MM.1S (cell line): ENCODE results near the gene ORMDL1.

Experiments
- DNase-seq: peaks from one replicate; pipeline ENCODE4 v3.0.0-alpha.2; 2015
- H2AFZ ChIP-seq: fragments of 300-600 bp; sonication (generic); 2 replicates; pipeline ENCODE4 v1.6.0; 2016; ENCODE audit warnings: antibody characterized with exemption, low read length
- H3F3A ChIP-seq: fragments of 300-600 bp; sonication (generic); 2 replicates; pipeline ENCODE4 v1.6.1; 2016; ENCODE audit warnings: mild to moderate bottlenecking, antibody characterized with exemption, low read length, moderate library complexity, mixed read lengths; ENCODE audit not compliant: insufficient read depth
- H3K27ac ChIP-seq: fragments of 300-600 bp; sonication (generic); 2 replicates; pipeline ENCODE4 v1.5.1; 2016; ENCODE audit warnings: mild to moderate bottlenecking, low read length
- H3K27me3 ChIP-seq: fragments of 300-600 bp; sonication (generic); replicated peaks from 2 replicates; pipeline ENCODE4 v1.6.0; 2016; ENCODE audit warnings: low read length; ENCODE audit not compliant: insufficient read depth
- H3K36me3 ChIP-seq: fragments of 300-600 bp; sonication (generic); replicated peaks from 2 replicates; pipeline ENCODE4 v1.6.1; 2016; ENCODE audit warnings: mild to moderate bottlenecking, low read length, mixed read lengths; ENCODE audit not compliant: insufficient read depth
- H3K4me1 ChIP-seq: fragments of 300-600 bp; sonication (generic); 2 replicates; pipeline ENCODE4 v1.6.1; 2016; ENCODE audit warnings: low read length, mixed read lengths
- H3K4me2 ChIP-seq: fragments of 300-600 bp; sonication (generic); 2 replicates; pipeline ENCODE4 v1.6.0; 2016; ENCODE audit warnings: low read depth, low read length
- H3K4me3 ChIP-seq: fragments of 300-600 bp; sonication (generic); 2 replicates; pipeline ENCODE4 v1.5.1; 2016; ENCODE audit warnings: low read length, mixed read lengths
- H3K79me2 ChIP-seq: fragments of 300-600 bp; sonication (generic); 2 replicates; pipeline ENCODE4 v1.6.1; 2016; ENCODE audit warnings: mixed run types, low read length, mixed read lengths
- H3K9ac ChIP-seq: fragments of 300-600 bp; sonication (generic); 2 replicates; pipeline ENCODE4 v1.6.1; 2016; ENCODE audit warnings: low read length, mixed read lengths
- H3K9me2 ChIP-seq: fragments of 300-600 bp; sonication (generic); replicated peaks from 2 replicates; pipeline ENCODE4 v1.6.1; 2016; ENCODE audit warnings: mild to moderate bottlenecking, low read length, mixed read lengths; ENCODE audit not compliant: insufficient read depth
- H3K9me3 ChIP-seq: fragments of 300-600 bp; sonication (generic); replicated peaks from 2 replicates; pipeline ENCODE4 v1.6.1; 2016; ENCODE audit warnings: mild to moderate bottlenecking, low read length, mixed read lengths; ENCODE audit not compliant: insufficient read depth
- H4K20me1 ChIP-seq: fragments of 300-600 bp; sonication (generic); 2 replicates; pipeline ENCODE4 v1.6.1; 2016; ENCODE audit warnings: mild to moderate bottlenecking, low read length, moderate library complexity, mixed read lengths; ENCODE audit not compliant: insufficient read depth
- EZH2 ChIP-seq: fragments of 300-600 bp; sonication (generic); optimal IDR thresholded peaks from 2 replicates; pipeline ENCODE3; 2017; ENCODE audit warnings: low read depth, mild to moderate bottlenecking, antibody characterized with exemption, low read length, mixed read lengths
- EZH2phosphoT487 ChIP-seq: fragments of 300-600 bp; sonication (generic); IDR thresholded peaks from 2 replicates; pipeline ENCODE4 v1.6.1; 2018; ENCODE audit warnings: antibody characterized with exemption, low read length
- TF ChIP-seq, protein P1 (sequence below): fragments of 300-600 bp; sonication (generic); IDR thresholded peaks from 2 replicates; pipeline ENCODE4 v1.5.1; 2016; ENCODE audit warnings: antibody characterized with exemption, low read length, mixed read lengths

ORMDL1 gene

DNA sequence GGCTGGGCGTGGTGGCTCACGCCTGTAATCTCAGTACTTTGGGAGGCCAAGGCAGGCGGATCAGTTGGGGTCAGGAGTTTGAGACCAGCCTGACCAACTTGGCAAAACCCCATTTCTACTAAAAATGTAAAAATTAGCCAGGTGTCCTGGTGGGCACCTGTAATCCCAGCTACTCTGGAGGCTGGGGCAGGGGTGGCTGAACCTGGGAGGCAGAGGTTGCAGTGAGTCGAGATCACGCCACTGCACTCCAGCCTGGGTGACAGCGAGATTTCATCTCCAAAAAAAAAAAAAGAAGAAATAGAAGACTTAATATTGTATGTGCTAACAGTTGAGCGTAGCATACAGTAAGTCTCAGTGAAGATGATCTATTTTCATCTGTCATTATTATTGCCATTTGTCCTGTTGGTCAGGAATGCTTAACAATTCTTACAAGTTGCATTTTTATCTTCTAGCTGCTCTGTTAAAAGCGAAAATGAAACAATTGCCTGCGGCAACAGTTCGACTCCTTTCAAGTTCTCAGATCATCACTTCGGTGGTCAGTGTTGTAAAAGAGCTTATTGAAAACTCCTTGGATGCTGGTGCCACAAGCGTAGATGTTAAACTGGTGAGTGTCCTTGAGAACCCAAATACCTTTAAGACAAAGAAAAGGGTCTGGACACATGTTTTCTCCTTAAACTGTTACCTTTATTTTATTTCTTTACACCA, 7.4 kb upstream of the ORMDL1 start:
- no peaks in the 10 kb centered on the region for H3K27me3 ChIP-seq
- 0 out of 2 replicates have a peak overlapping the region, but pooled peaks have one; percentile 6 for H3K4me3 ChIP-seq
- peak; percentile 59 for DNase-seq
- no peaks in the 10 kb centered on the region for H3F3A ChIP-seq
- peak overlapping the region; percentile 28; the same call in 1 of the 2 replicates for H3K4me2 ChIP-seq
- no peaks in the 10 kb centered on the region for H4K20me1 ChIP-seq
- H3K9me3 ChIP-seq = no peaks in the 10 kb centered on the region
- no peaks in the 10 kb centered on the region for H3K4me1 ChIP-seq
- no peak overlapping the region for H2AFZ ChIP-seq
- peak overlapping the region; percentile 15; the same call in 1 of the 2 replicates for H3K27ac ChIP-seq
- peaks cover 47% of the 10 kb centered on the region for H3K79me2 ChIP-seq
- H3K9ac ChIP-seq = no peak overlapping the region
- H3K9me2 ChIP-seq = no peaks in the 10 kb centered on the region
- H3K36me3 ChIP-seq = peaks cover 4% of the 10 kb centered on the region; the same call in 1 of the 2 replicates
- TF ChIP-seq, protein P1, sequence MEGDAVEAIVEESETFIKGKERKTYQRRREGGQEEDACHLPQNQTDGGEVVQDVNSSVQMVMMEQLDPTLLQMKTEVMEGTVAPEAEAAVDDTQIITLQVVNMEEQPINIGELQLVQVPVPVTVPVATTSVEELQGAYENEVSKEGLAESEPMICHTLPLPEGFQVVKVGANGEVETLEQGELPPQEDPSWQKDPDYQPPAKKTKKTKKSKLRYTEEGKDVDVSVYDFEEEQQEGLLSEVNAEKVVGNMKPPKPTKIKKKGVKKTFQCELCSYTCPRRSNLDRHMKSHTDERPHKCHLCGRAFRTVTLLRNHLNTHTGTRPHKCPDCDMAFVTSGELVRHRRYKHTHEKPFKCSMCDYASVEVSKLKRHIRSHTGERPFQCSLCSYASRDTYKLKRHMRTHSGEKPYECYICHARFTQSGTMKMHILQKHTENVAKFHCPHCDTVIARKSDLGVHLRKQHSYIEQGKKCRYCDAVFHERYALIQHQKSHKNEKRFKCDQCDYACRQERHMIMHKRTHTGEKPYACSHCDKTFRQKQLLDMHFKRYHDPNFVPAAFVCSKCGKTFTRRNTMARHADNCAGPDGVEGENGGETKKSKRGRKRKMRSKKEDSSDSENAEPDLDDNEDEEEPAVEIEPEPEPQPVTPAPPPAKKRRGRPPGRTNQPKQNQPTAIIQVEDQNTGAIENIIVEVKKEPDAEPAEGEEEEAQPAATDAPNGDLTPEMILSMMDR = no peak
- TF ChIP-seq EZH2phosphoT487 (no peak), EZH2 (no peak)

DNA sequence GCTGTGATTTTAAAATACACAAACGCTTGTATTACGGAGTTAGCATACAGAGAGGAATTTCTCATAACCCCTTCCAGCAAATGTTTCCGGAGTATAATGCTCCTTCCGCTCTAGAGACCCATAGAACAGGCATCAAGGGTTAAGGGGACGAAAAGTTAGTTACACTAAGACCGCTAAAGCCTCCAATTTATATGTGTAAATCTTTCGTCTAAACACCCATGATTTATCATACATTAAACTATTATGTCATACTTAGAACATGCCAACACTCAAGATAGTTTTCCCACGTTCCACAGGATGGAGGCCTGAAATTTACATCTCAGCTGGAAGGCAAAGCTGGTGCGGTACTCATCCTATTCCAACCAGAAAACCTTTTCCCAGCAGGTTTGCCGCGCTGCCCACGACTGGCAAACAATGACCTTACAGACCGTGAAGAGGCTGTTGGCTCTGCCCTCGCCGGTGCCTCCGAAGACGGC, 650 bp downstream of the ORMDL1 start:
- TF ChIP-seq EZH2 = no peak
- TF ChIP-seq, protein P1 = no peak
- TF ChIP-seq EZH2phosphoT487 = no peak
- H3K9ac ChIP-seq = peak overlapping the region; percentile 89

GRCh38 chr2:189782221-189782671, 1.9 kb downstream of the ORMDL1 start:
- H3K4me1 ChIP-seq = peaks cover 12% of the 10 kb centered on the region
- H4K20me1 ChIP-seq = no peaks in the 10 kb centered on the region
- H3K9ac ChIP-seq = peak overlapping the region; percentile 89; the same call in 1 of the 2 replicates
- peaks cover 3% of the 10 kb centered on the region; the same call in 1 of the 2 replicates for H3K36me3 ChIP-seq
- peaks cover 17% of the 10 kb centered on the region for H3F3A ChIP-seq
- no peak for DNase-seq
- H3K4me3 ChIP-seq = peak overlapping the region; percentile 79; the same call in 1 of the 2 replicates
- peaks cover 80% of the 10 kb centered on the region for H3K79me2 ChIP-seq
- H3K27ac ChIP-seq = no peak overlapping the region
- TF ChIP-seq EZH2phosphoT487 (no peak), EZH2 (no peak)
- TF ChIP-seq, protein P1 = no peak
- no peaks in the 10 kb centered on the region for H3K9me3 ChIP-seq
- peak overlapping the region; percentile 76; the same call in 1 of the 2 replicates for H3K4me2 ChIP-seq
- no peak overlapping the region for H2AFZ ChIP-seq
- H3K9me2 ChIP-seq = no peaks in the 10 kb centered on the region
- H3K27me3 ChIP-seq = no peaks in the 10 kb centered on the region

More for the DNA sequence above, 650 bp downstream of the ORMDL1 start:
- Histone ChIP-seq H3K4me2 (peak overlapping the region; percentile 76), H3K36me3 (peaks cover 3% of the 10 kb centered on the region; the same call in 1 of the 2 replicates), H3K4me1 (peaks cover 12% of the 10 kb centered on the region), H2AFZ (peak overlapping the region; percentile 72), H3K4me3 (peak overlapping the region; percentile 79), H4K20me1 (no peaks in the 10 kb centered on the region), H3F3A (peaks cover 17% of the 10 kb centered on the region), H3K9me3 (no peaks in the 10 kb centered on the region), H3K79me2 (peaks cover 87% of the 10 kb centered on the region), H3K27me3 (no peaks in the 10 kb centered on the region), H3K9me2 (no peaks in the 10 kb centered on the region), H3K27ac (peak overlapping the region; percentile 95)
- peak; percentile 28 for DNase-seq
